HG03175 (cell line): ENCODE measurements around the gene RNU6-1.

ENCODE experiments used
- ATAC-seq: cut with Tn5 transposase; IDR thresholded peaks from one replicate; pipeline ENCODE4 v1.9.1; 2021; ENCODE audit warnings: mild to moderate bottlenecking, moderate library complexity; ENCODE audit not compliant: unreplicated experiment

Gene RNU6-1

DNA sequence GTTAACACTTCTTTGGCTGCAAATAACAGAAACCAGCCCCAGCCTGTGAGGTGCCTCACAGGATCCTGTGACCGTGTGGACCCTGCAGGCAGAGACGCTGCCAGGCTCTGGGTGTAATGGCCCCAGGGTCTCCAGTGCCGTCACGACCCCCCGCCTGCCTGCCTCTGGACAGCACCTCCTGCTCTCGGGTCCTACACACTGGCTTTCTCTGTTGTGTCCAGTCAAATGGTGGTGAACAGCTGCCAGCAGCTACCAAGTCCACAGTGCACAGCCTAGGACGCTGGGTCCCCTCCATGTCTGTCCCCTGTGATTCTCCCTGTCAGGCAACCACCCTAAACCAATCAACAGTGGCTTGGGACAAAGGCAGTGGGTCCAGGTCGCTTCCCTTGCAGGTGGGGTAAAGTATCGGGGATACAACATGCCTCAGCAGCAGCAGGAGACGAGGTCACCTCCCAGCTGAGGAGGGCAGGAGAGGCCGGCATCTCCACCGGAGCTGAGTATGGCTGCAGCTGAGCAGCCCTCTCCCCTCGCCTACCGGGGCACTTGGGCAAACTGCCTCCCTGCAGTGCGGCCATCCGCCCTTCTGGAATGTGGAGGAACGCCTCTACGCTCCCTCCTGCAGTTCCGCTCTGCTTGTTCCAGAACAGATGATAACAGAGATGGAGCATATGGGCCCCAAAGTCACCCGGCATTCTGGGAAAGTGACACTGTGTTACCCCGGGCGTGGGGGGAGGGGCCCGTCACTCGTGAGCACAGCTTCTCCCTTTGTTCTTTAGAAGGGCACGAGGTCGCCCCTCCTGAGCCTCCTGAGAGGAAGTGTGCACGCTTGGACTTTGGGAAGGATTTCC, 35.6 kb downstream of the RNU6-1 start:
- ATAC-seq = no peak

DNA sequence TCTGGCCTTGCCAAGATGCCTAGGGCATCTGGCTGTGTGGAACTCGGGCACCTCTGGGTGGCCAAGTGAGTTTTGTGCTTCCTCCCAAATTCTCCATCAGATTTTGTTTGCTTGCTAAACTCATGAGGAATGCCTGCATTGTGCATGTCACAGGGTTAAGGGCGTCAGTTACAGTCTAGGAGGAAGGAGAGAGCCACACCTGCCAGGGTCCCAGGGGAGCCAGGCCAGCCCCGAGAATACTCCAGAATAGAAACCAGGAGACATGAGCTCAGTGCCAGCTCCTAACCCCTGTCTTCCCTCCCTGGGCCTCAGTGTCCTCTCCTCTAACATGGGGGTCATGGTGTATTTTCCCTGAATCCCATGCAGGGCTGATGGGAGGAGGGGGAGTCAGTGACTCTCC, 36.5 kb downstream of the RNU6-1 start:
- no peak for ATAC-seq

DNA sequence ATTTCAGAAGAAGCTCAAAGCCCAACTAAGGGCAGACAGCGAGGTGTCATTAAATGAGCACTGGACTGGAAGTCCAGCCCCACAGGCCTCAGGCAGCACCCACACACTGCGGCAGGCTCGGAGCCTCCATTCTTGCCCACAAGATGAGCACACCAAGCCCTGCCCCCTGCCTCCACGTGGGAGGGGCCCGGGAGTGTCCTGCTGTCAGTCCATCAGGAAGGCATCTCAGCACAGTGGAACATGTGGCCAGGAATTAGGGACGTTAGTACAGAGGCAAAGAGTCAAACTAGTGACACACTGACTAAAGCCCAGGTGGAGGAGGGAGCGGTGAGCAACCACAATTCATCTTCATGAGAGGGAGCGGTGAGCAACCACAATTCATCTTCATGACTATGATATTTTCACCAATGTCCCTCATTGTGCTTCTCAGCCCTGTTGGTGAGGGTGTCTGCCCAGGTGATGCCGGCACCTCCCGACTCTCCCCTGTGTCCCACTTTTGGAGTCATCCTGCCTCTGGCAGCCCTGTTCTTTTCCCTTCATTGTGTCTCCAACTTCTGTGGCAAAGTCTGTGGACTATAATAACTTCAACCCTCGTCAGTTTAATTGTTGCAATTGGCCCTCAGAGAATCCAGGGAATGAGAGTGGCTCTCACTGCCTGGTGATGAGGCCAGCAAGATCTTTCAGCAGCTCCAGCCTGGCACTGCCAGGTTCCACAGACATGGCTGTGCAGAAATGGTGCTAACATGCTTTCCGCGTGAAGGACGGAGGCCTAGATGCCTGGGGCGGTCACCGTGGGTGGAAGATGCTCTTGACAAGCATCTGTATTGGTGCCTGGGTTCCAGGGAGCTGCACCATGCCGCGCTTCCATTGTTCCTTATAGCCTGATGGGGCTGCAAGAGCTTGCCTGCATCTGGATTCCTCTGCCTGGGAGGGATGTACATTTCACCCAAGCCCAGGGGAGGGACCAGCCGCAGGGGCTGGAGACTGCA, 37.6 kb downstream of the RNU6-1 start:
- ATAC-seq = no peak

DNA sequence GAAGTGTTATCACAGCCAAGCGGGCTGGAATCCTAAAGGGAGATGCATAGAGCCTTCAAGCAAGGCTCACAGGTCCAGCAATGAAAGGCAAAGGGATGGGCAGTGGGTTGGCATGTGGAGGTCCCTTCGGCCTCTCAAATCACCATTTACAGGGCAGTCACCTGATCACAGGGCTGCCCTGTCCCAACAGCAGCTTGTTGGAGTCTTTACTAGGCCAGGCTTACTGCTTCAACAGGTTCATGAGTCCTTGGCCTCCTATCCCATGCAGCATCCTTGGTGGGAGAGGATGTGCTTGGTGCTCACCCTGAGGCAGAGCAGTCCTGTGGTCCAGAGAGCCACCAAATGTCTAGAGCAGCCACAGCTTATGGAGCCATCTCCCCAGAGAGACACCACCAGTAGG, 38.7 kb downstream of the RNU6-1 start:
- no peak for ATAC-seq

DNA sequence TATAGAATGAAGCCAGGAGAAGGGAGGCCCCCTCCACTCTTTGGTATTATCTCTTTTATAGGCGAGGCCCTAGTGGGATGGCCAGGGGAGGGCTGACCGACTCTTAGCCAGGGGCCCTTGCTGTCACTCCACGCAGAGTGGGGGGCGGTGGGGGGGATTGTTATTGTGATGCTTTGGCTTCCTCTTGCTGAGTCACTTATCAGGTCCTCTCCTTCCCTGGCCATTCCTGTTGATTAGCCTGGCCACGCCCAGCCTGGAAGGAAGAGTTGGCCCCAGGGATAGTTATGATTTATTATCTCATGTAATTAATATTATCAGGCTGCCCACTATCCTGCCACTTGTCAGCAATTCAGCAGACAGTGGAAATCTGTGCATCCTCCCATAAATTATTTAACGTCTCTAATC, 40.0 kb downstream of the RNU6-1 start:
- no peak for ATAC-seq

DNA sequence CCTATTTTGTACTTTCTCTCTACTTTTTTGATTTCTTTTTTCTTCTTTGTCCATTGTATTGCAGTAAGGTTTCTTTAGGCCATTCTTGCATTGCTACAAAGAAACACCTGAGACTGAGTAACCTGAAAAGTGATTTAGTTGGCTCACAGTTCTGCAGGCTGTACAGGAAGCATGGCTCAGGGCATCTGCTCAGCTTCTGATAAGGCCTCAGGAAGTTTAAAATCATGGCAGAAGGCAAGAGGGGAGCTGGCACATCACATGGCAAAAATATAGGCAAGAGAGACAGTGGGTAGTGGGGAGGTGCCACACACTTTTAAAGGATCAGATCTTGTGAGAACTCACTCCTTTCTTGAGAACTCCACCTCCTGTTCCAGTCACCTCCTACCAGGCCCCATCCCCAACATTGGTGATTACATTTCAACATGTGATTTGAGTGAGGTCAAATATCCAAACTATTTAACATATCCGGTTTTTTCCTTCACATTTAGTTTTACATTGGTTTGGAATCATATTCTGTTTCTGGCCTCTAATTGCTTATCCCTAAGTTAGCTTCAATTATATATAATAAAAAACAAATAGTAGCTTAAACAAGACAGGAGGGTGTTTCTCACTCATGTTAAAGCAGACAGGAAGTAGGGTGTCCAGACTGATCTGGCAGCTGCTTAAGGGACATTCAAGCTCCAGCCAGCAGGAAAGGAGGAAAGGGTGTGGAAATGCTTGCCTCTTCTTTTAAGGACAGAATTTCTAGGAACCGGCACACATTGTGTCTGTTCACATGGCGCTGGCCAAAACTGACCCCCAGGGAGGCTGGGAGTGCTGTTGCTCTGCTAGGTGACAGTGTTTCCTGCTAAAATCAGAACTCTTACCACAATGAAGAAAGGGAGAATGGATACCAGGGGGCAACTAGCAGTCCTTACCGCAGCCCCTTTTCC, 43.4 kb downstream of the RNU6-1 start:
- ATAC-seq = no peak

DNA sequence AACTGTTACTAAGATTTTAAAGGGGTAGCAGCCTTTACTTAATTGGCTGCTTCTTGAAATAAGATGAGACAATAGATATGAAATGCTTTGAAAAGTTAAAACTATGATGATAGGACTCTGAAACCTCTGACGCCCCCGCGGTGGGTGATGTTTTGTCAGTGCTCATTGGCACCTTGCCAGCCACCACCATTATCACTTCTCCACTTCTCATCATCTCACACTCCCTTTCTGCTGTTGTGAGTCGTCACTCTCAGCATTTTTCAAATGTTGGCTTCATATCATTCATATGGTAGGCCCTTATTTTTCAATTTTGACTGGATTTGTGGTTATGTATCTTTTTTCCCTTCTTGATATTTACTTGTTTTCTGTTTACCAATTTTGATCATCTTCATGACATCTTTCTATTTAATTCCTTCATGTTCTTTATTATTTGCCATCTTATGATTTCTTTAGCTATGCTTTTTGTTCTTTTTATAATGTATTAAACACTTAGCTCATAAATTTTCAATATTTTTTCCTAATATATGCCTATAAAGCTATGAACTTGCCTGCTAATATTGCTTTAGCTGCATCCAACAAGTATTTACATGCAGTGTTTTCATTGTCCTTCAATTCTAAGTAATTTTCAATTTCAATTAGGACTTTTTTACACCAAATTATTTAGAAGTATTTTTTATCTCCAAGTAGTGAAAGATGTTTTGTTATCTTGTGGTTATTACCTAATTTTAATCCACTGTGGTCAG, 44.8 kb downstream of the RNU6-1 start:
- ATAC-seq = no peak

DNA sequence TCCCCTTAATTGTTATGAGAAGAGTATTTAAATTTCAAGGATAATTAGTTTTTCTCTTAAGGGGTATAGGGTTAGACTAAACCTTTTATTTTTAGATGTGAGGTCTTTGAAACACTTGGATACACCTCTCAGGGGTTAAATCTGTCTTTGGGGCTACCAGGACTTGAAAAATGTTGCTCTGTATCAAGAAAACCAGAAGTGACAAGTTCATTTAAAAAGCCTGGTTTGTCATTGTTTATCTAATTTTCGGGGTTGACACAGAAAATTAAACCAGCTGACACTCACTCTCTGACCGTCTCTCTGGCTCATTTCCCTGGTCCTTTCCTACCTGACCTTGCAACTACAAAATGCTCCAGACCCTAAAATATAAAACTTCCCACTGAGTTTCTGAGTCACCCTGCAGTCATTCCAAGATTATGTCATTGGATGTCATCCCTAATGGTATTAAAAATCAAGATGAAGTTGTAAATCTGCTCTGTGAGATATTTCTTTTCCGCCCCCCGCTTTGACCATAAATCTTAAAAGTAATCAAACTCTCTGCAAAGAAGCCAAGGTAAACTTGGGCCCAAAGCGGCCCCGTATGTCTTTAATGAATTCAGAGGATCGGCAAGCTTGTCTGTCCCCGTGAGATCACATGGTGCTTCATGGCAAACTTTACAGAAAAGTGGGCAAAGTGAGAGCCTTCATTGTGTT, 47.4 kb downstream of the RNU6-1 start:
- no peak for ATAC-seq

DNA sequence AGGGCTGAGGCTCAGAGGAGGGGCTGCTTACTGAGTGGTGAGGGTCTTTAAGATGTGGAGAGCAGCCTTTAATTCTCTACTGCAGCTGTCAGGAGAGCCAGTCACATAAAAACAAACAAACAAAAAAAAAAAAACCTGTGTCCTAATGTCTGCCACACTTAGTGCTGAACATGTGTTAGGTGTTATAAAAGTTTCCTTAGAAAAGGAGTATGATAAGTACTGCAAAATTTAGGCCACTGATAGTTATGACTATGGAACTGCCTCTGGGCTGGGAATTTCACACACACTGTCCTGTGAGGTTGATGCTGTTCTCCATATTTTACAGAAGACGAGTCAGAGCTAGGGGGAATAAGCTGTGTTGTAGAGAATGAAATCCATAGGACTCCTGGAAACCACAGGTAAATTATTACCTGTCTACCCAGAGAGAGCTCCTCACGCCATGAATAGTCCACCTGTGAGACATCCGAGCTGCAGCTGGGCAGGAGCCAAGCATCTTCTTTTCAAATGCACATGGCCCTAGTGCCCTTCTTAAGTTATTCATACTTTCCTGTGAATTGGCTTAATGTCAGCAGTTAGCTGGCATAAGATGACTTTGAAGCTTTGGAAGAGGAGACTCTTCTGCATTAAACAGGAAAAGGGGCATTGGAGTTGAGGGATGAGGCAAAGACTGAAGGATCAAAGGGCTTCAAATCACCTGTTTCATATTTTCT, 49.1 kb downstream of the RNU6-1 start:
- ATAC-seq = no peak
